ENCODE results near the gene YAP1.

DNA sequence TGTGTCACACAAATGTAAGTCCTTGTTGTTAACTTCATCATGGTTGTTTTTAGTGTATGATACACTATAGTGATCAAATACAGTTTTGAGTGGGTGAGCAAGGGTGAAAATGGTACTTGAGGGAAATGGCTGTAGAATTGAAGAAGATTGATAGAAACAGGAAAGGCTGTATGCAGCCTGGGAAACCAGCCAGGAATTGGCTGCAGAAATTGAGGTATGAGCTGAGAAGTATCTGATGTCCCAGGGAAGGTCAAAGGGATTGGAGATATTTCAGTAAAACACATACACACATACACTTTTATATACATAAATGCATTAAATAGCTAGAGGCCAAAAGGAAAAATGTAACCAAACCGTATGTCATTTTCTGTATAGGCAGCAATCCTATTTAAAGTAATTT, 13.1 kb upstream of the YAP1 start:
- TF ChIP-seq, protein P1, sequence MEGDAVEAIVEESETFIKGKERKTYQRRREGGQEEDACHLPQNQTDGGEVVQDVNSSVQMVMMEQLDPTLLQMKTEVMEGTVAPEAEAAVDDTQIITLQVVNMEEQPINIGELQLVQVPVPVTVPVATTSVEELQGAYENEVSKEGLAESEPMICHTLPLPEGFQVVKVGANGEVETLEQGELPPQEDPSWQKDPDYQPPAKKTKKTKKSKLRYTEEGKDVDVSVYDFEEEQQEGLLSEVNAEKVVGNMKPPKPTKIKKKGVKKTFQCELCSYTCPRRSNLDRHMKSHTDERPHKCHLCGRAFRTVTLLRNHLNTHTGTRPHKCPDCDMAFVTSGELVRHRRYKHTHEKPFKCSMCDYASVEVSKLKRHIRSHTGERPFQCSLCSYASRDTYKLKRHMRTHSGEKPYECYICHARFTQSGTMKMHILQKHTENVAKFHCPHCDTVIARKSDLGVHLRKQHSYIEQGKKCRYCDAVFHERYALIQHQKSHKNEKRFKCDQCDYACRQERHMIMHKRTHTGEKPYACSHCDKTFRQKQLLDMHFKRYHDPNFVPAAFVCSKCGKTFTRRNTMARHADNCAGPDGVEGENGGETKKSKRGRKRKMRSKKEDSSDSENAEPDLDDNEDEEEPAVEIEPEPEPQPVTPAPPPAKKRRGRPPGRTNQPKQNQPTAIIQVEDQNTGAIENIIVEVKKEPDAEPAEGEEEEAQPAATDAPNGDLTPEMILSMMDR (IDR thresholded peaks at IDR 0.05), result no peak
- no peak for TF ChIP-seq POLR2A (IDR thresholded peaks at IDR 0.05)

All from uterus (tissue), 2 donors.